GM19328 (cell line): Measurements from ENCODE around the gene SCUBE1.
"Not testable (repeated sequence)": the region's sequence is repeated elsewhere in the genome, so short reads cannot be mapped to it uniquely, and the experiment has no call there.

ENCODE experiments used
- ATAC-seq: cut with Tn5 transposase; IDR thresholded peaks from one replicate; pipeline ENCODE4 v1.9.1; 2021; ENCODE audit warnings: mild to moderate bottlenecking, moderate library complexity; ENCODE audit not compliant: unreplicated experiment

Gene SCUBE1

GRCh38 chr22:43281394-43281793 lies 61.8 kb downstream of the SCUBE1 start:
- no peak for ATAC-seq

- ATAC-seq, result not testable (repeated sequence)
These were observed 62.7 kb downstream of the SCUBE1 start for GRCh38 chr22:43280523-43280886.

GRCh38 chr22:43279867-43280522 lies 63.2 kb downstream of the SCUBE1 start:
- no peak for ATAC-seq

- no peak for ATAC-seq
These were observed 65.1 kb downstream of the SCUBE1 start for GRCh38 chr22:43277987-43278601.

GRCh38 chr22:43277091-43277490 lies 66.1 kb downstream of the SCUBE1 start:
- no peak for ATAC-seq

GRCh38 chr22:43276321-43276720 lies 66.9 kb downstream of the SCUBE1 start:
- no peak for ATAC-seq

- ATAC-seq, result no peak
These were observed 67.4 kb downstream of the SCUBE1 start for GRCh38 chr22:43275545-43276317.

- ATAC-seq, result no peak
These were observed 68.5 kb downstream of the SCUBE1 start for GRCh38 chr22:43274595-43275240.

GRCh38 chr22:43273902-43274484 lies 69.2 kb downstream of the SCUBE1 start:
- ATAC-seq, result no peak

- no peak for ATAC-seq
These were observed 70.3 kb downstream of the SCUBE1 start for GRCh38 chr22:43272869-43273318.

- ATAC-seq, result no peak
These were observed 70.9 kb downstream of the SCUBE1 start for GRCh38 chr22:43272301-43272700.

GRCh38 chr22:43270949-43271348 lies 72.2 kb downstream of the SCUBE1 start:
- ATAC-seq, result no peak

- no peak for ATAC-seq
These were observed 72.8 kb downstream of the SCUBE1 start for GRCh38 chr22:43270314-43270908.

- ATAC-seq, result no peak
These were observed 73.5 kb downstream of the SCUBE1 start for GRCh38 chr22:43269646-43270045.

- ATAC-seq, result no peak
These were observed 73.9 kb downstream of the SCUBE1 start for GRCh38 chr22:43269246-43269645.

GRCh38 chr22:43267981-43268660 lies 75.1 kb downstream of the SCUBE1 start:
- ATAC-seq, result no peak

- ATAC-seq, result no peak
These were observed 75.7 kb downstream of the SCUBE1 start for GRCh38 chr22:43267332-43267980.

GRCh38 chr22:43266076-43266475 lies 77.1 kb downstream of the SCUBE1 start:
- no peak for ATAC-seq

- ATAC-seq, result no peak
These were observed 79.3 kb downstream of the SCUBE1 start for GRCh38 chr22:43263645-43264514.
